ENCODE results near the gene OR4D1. TPM values are rescaled to one million over a fixed set of nuclear protein-coding genes. Genes with fewer than 3 reads are reported as not detected.
"Not testable (repeated sequence)": the region's sequence is repeated elsewhere in the genome, so short reads cannot be mapped to it uniquely, and the experiment has no call there.

Gene OR4D1
- total RNA-seq (2022): not detected in 2 replicates
- not detected for Bru-seq, nascent RNA
- BruChase-seq, experiment 1, labeled RNA remaining after a 2-hour chase: not detected
- BruChase-seq, experiment 2, labeled RNA remaining after a 6-hour chase: percentile 14 among the genes with signal in this experiment
- long read RNA-seq: 0 reads

DNA sequence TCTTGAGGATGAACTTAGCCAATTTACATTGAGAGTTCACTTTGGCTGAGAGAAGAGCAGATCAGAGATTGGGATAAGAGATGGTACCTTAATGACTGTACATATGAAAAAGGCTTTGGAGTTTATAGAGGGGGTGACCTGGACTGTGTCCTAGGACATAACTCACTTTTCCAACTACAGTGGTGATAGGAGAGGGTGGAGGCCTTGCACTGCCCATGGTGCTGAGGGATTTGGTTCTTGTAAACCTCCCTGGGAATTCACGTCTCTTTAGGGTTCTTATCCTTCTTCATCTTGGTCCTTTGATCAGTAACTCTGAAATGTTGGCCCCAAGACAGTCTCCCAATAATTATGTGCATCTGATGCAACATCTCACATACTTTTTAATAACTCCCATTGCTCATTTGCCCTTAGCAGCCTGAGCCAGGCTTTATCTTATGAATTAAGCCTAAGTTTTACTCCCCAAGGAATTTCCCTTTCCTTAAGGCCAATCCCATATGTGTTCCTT is at the start of gene OR4D1:
TSS of gene OR4D1 (plus strand) at position 455 of the 505 bp plus-strand sequence. CDS start 6,770 bp downstream, outside the sequence.
- H3K4me3 Mint-ChIP-seq (ENCODE audit: unreplicated experiment): no peak within 1 kb of the TSS
- H3K36me3 Mint-ChIP-seq (ENCODE audit: insufficient read depth, unreplicated experiment): no peaks in the 10 kb centered on the region
- Histone ChIP-seq H3K4me1 (no peaks in the 10 kb centered on the region), H3K36me3 (ENCODE audit: control insufficient read depth, insufficient read depth, low read length) (no peaks in the 10 kb centered on the region), H3K9me3 (no peaks in the 10 kb centered on the region; the same call in 1 of the 2 replicates), H3K27me3 (replicated peaks; ENCODE audit: control insufficient read depth, insufficient read depth, low read length) (no peaks in the 10 kb centered on the region), H3K4me3 (ENCODE audit: low read depth, low read length) (no peak within 1 kb of the TSS)
- peaks cover 38% of the 10 kb centered on the region for H3K27me3 Mint-ChIP-seq (ENCODE audit: insufficient read depth, unreplicated experiment)
- intact Hi-C loops (cut with micrococcal nuclease; ENCODE audit: unreplicated experiment): no loop called here
- H3K27ac Mint-ChIP-seq (ENCODE audit: unreplicated experiment): no peak within 1 kb of the TSS
- H3K4me1 Mint-ChIP-seq (ENCODE audit: low read depth, unreplicated experiment): no peaks in the 10 kb centered on the region
- ChIA-PET CTCF (no interaction called here), POLR2A (no interaction called here)
- TF ChIP-seq, protein P1, sequence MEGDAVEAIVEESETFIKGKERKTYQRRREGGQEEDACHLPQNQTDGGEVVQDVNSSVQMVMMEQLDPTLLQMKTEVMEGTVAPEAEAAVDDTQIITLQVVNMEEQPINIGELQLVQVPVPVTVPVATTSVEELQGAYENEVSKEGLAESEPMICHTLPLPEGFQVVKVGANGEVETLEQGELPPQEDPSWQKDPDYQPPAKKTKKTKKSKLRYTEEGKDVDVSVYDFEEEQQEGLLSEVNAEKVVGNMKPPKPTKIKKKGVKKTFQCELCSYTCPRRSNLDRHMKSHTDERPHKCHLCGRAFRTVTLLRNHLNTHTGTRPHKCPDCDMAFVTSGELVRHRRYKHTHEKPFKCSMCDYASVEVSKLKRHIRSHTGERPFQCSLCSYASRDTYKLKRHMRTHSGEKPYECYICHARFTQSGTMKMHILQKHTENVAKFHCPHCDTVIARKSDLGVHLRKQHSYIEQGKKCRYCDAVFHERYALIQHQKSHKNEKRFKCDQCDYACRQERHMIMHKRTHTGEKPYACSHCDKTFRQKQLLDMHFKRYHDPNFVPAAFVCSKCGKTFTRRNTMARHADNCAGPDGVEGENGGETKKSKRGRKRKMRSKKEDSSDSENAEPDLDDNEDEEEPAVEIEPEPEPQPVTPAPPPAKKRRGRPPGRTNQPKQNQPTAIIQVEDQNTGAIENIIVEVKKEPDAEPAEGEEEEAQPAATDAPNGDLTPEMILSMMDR (IDR thresholded peaks at IDR 0.05; ENCODE audit: insufficient read depth in 1 of 2, low read depth in 1 of 2, low read length in 1 of 2, severe bottlenecking in 1 of 2, unreplicated experiment in 1 of 2): no peak
- DNase-seq: no peak
- H3K9me3 Mint-ChIP-seq (ENCODE audit: unreplicated experiment): peaks cover 25% of the 10 kb centered on the region
- BruUV-seq (replicated peaks): no TSS peak

DNA sequence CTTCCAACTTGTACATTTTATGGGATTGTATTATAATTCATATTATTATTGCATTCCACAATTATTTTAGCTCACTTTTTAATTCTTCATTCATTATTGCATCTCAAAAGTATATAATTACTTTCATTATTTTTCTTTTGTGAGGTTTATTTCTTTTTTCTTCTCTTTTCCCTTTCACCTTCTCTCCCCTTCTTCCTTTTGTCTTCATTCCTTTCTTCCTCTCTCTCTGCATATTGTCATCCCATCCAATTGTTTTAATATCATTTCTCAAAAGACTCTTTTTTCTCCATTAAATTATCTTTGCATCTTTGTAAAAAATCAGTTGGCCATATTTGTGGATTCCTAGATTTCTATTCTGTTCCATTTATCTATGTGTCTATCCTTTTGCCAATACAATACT is 47.7 kb upstream of the OR4D1 start:
- Histone ChIP-seq H3K4me3 (ENCODE audit: low read depth, low read length) (no peak overlapping the region), H3K36me3 (ENCODE audit: control insufficient read depth, insufficient read depth, low read length) (no peaks in the 10 kb centered on the region), H3K4me1 (no peaks in the 10 kb centered on the region), H3K27me3 (replicated peaks; ENCODE audit: control insufficient read depth, insufficient read depth, low read length) (no peaks in the 10 kb centered on the region), H3K9me3 (no peaks in the 10 kb centered on the region)
- Mint-ChIP-seq H3K4me1 (ENCODE audit: low read depth, unreplicated experiment) (peaks cover 6% of the 10 kb centered on the region), H3K27me3 (ENCODE audit: insufficient read depth, unreplicated experiment) (no peaks in the 10 kb centered on the region), H3K4me3 (ENCODE audit: unreplicated experiment) (no peak overlapping the region), H3K36me3 (ENCODE audit: insufficient read depth, unreplicated experiment) (peaks cover 14% of the 10 kb centered on the region), H3K27ac (ENCODE audit: unreplicated experiment) (no peak overlapping the region), H3K9me3 (ENCODE audit: unreplicated experiment) (no peaks in the 10 kb centered on the region)
- no peak for DNase-seq
- ChIA-PET CTCF (no interaction called here), POLR2A (no interaction called here)
- BruUV-seq (replicated peaks): no TSS peak
- TF ChIP-seq, protein P1 (IDR thresholded peaks at IDR 0.05; ENCODE audit: insufficient read depth in 1 of 2, low read depth in 1 of 2, low read length in 1 of 2, severe bottlenecking in 1 of 2, unreplicated experiment in 1 of 2): no peak
- intact Hi-C loops (cut with micrococcal nuclease; ENCODE audit: unreplicated experiment): no loop called here

DNA sequence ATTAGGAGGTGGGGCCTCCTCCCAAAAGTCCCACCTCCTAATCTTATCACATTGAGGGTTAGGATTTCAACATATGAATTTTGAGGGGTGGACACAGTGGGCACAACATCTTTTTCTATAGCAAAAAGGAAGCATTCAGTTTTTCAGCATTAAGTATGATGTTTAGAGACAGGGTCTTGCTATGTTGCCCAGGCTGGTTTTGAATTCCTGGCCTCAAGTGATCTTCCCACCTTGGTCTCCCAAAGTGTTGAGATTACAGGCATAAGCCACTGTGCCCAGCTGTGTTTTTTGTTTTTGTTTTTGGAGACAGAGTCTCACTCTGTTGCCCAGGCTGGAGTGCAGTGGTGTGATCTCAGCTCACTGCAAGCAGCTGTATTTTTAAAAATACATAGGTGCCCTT is 46.3 kb upstream of the OR4D1 start:
- H3K36me3 Mint-ChIP-seq (ENCODE audit: insufficient read depth, unreplicated experiment): peaks cover 12% of the 10 kb centered on the region
- intact Hi-C loops (cut with micrococcal nuclease; ENCODE audit: unreplicated experiment); H3K27me3 ChIP-seq (replicated peaks; ENCODE audit: control insufficient read depth, insufficient read depth, low read length); H3K9me3 ChIP-seq; H3K4me3 Mint-ChIP-seq (ENCODE audit: unreplicated experiment); H3K9me3 Mint-ChIP-seq (ENCODE audit: unreplicated experiment); H3K27me3 Mint-ChIP-seq (ENCODE audit: insufficient read depth, unreplicated experiment); H3K4me3 ChIP-seq (ENCODE audit: low read depth, low read length); H3K4me1 Mint-ChIP-seq (ENCODE audit: low read depth, unreplicated experiment); POLR2A ChIA-PET; H3K36me3 ChIP-seq (ENCODE audit: control insufficient read depth, insufficient read depth, low read length); BruUV-seq (replicated peaks); H3K4me1 ChIP-seq; H3K27ac Mint-ChIP-seq (ENCODE audit: unreplicated experiment); DNase-seq: not testable (repeated sequence)
- CTCF ChIA-PET: interaction anchor here (0.6 kb wide), 1 partner anchor 231 kb away, joined by 5 read pairs; no protein-coding TSS in a partner anchor

Data from Caco-2 (cell line).